Activated CD8-positive, alpha-beta T cell treated with anti-CD3 and anti-CD28 coated beads for 36 hours (primary cell): ENCODE data around the gene KMT2C. TPM values are rescaled to one million over a fixed set of nuclear protein-coding genes. Genes with fewer than 3 reads are reported as not detected.

Source experiments
- ATAC-seq: fragments of 200-7000 bp; cut with Tn5 transposase; one replicate; pipeline ENCODE4 v1.10.0; 2021; ENCODE audit warnings: mild to moderate bottlenecking, moderate library complexity
- CTCF ChIA-PET: fragments of 350-600 bp; sonication (Branson Sonifier 250); formaldehyde crosslinking; loops from one replicate; lab custom pipeline; 2021; ENCODE audit warnings: antibody characterized with exemption; lab: Charles Lee
- POLR2A ChIA-PET: fragments of 350-600 bp; sonication (Branson Sonifier 250); formaldehyde crosslinking; loops from one replicate; lab custom pipeline; 2021; ENCODE audit warnings: antibody characterized with exemption; lab: Charles Lee
- DNase-seq: peaks from one replicate; pipeline ENCODE4 v3.0.0-alpha.2; 2020
- H3K27ac Mint-ChIP-seq: one replicate; pipeline ENCODE4 v1.8.0; 2021; ENCODE audit warnings: mild to moderate bottlenecking, mixed read lengths
- H3K27me3 Mint-ChIP-seq: one replicate; pipeline ENCODE4 v1.8.0; 2021; ENCODE audit warnings: mixed read lengths
- H3K36me3 Mint-ChIP-seq: one replicate; pipeline ENCODE4 v1.8.0; 2021; ENCODE audit warnings: low read depth, mixed read lengths
- H3K4me1 Mint-ChIP-seq: one replicate; pipeline ENCODE4 v1.8.0; 2021; ENCODE audit warnings: low read depth, mixed read lengths
- H3K4me3 Mint-ChIP-seq: one replicate; pipeline ENCODE4 v1.8.0; 2021; ENCODE audit warnings: mild to moderate bottlenecking, moderate library complexity, mixed read lengths
- H3K9me3 Mint-ChIP-seq: one replicate; pipeline ENCODE4 v1.8.0; 2021; ENCODE audit warnings: mixed read lengths
- CTCF ChIP-seq: fragments of 200-600 bp; IDR thresholded peaks from one replicate; pipeline ENCODE4 v1.8.0; 2022; ENCODE audit warnings: antibody characterized with exemption, mild to moderate bottlenecking
- intact Hi-C: fragments of 100-400 bp; cut with micrococcal nuclease; formaldehyde crosslinking; loops from one replicate; pipeline ENCODE4 v1.10.0; 2022
- total RNA-seq, 2 experiments: library from RNA; stranded (reverse); gene quantifications; one replicate each; pipeline ENCODE4 v1.2.3, GENCODE V29; 2021

KMT2C gene
- total RNA-seq, 2 experiments from 2014 or later = 48.5 to 52.8 TPM

GRCh38 chr7:152336754-152337368, 98.9 kb downstream of the KMT2C start:
- H3K27ac Mint-ChIP-seq = no peak overlapping the region
- peaks cover 48% of the 10 kb centered on the region for H3K4me1 Mint-ChIP-seq
- peak overlapping the region; percentile 55 for H3K4me3 Mint-ChIP-seq

GRCh38 chr7:152335900-152336571, 99.8 kb downstream of the KMT2C start:
- no peaks in the 10 kb centered on the region for H3K27me3 Mint-ChIP-seq
- CTCF ChIA-PET = interaction anchor here (0.7 to 3.4 kb wide), 20 partner anchors 8 to 374 kb away, joined by 3 to 17 read pairs (median 4); no protein-coding TSS in a partner anchor
- intact Hi-C loops = loop anchor here (5.0 kb wide), 1 partner anchor 96 kb away; no protein-coding TSS in a partner anchor
- H3K4me1 Mint-ChIP-seq = peaks cover 44% of the 10 kb centered on the region
- peak overlapping the region; percentile 55 for H3K4me3 Mint-ChIP-seq
- H3K27ac Mint-ChIP-seq = peak overlapping the region; percentile 58
- H3K36me3 Mint-ChIP-seq = peaks cover 8% of the 10 kb centered on the region
- H3K9me3 Mint-ChIP-seq = no peaks in the 10 kb centered on the region
- no peak for DNase-seq
- no peak for ATAC-seq
- POLR2A ChIA-PET = no interaction called here
- TF ChIP-seq CTCF = no peak

More at GRCh38 chr7:152336754-152337368, 98.9 kb downstream of the KMT2C start:
- ATAC-seq (peak; percentile 80), DNase-seq (peak; percentile 21)
- H3K36me3 Mint-ChIP-seq = peaks cover 8% of the 10 kb centered on the region
- CTCF ChIA-PET = interaction anchor here (0.6 to 3.4 kb wide), 21 partner anchors 9 to 370 kb away, joined by 3 to 17 read pairs (median 4); no protein-coding TSS in a partner anchor
- POLR2A ChIA-PET = interaction anchor here (1.3 kb wide), 1 partner anchor 22 kb away, joined by 4 read pairs; no protein-coding TSS in a partner anchor
- H3K27me3 Mint-ChIP-seq = no peaks in the 10 kb centered on the region
- intact Hi-C loops = loop anchor here (5.0 kb wide), 1 partner anchor 95 kb away; no protein-coding TSS in a partner anchor
- TF ChIP-seq CTCF = peak; percentile 65
- no peaks in the 10 kb centered on the region for H3K9me3 Mint-ChIP-seq

GRCh38 chr7:152333134-152333533, 102.7 kb downstream of the KMT2C start:
- POLR2A ChIA-PET = no interaction called here
- no peak for ATAC-seq
- Mint-ChIP-seq H3K27ac (no peak overlapping the region), H3K9me3 (no peaks in the 10 kb centered on the region), H3K36me3 (peaks cover 26% of the 10 kb centered on the region), H3K4me3 (no peak overlapping the region), H3K4me1 (peaks cover 43% of the 10 kb centered on the region), H3K27me3 (no peaks in the 10 kb centered on the region)
- no peak for TF ChIP-seq CTCF
- DNase-seq = no peak
- CTCF ChIA-PET = interaction anchor here (1.1 to 1.5 kb wide), 2 partner anchors 10 to 373 kb away, joined by 3 to 4 read pairs; no protein-coding TSS in a partner anchor
- intact Hi-C loops = no loop called here

GRCh38 chr7:152330827-152331226, 105.0 kb downstream of the KMT2C start:
- H3K4me3 Mint-ChIP-seq = no peak overlapping the region
- DNase-seq (no peak), ATAC-seq (no peak)
- POLR2A ChIA-PET = no interaction called here
- CTCF ChIA-PET = interaction anchor here (0.8 kb wide), 1 partner anchor 9 kb away, joined by 3 read pairs; no protein-coding TSS in a partner anchor
- H3K27ac Mint-ChIP-seq = no peak overlapping the region
- intact Hi-C loops = no loop called here
- no peak for TF ChIP-seq CTCF
- H3K9me3 Mint-ChIP-seq = no peaks in the 10 kb centered on the region
- H3K27me3 Mint-ChIP-seq = no peaks in the 10 kb centered on the region
- peaks cover 26% of the 10 kb centered on the region for H3K4me1 Mint-ChIP-seq
- peaks cover 30% of the 10 kb centered on the region for H3K36me3 Mint-ChIP-seq

DNA sequence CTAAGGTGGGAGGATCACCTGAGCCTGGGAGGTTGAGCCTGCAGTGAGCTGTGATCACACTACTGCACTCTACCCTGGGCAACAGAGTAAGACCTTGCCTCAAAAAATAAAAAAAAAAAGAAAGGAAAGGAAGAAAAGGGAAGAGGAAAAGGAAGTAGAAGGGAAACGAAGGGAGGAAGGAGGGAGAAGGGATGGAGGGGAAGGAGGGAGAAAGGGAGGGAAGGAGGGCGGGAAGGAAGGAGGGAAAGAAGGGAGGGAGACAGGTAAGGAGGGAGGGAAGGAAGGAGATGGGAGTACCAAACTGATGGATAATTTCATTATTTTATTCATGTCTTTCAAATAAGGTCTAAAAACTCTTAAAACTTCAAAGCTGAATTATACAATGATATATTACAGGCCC, 106.3 kb downstream of the KMT2C start:
- Mint-ChIP-seq H3K27me3 (no peaks in the 10 kb centered on the region), H3K4me3 (no peak overlapping the region), H3K27ac (no peak overlapping the region), H3K36me3 (peaks cover 27% of the 10 kb centered on the region), H3K4me1 (peaks cover 17% of the 10 kb centered on the region), H3K9me3 (no peaks in the 10 kb centered on the region)
- intact Hi-C loops = no loop called here
- ChIA-PET POLR2A (no interaction called here), CTCF (no interaction called here)
- DNase-seq (no peak), ATAC-seq (no peak)
- no peak for TF ChIP-seq CTCF
